Stimulated activated CD8-positive, alpha-beta memory T cell treated with anti-CD3 and anti-CD28 coated beads, Interleukin-12 subunit alpha, Interleukin-12 subunit beta, amount 100 ng/mL, for 24 hours (primary cell): ENCODE measurements around the gene PERM1.
"Not testable (repeated sequence)": the region's sequence is repeated elsewhere in the genome, so short reads cannot be mapped to it uniquely, and the experiment has no call there.

Source experiments
- DNase-seq: peaks from one replicate; pipeline ENCODE4 v3.0.0-alpha.2; 2020; ENCODE audit errors: extremely low read depth

The PERM1 gene

GRCh38 chr1:1017397-1018320, 35.8 kb upstream of the PERM1 start:
- DNase-seq, result not testable (repeated sequence)

GRCh38 chr1:1014799-1015681, 33.1 kb upstream of the PERM1 start:
- DNase-seq, result no peak

GRCh38 chr1:1013922-1014648, 32.2 kb upstream of the PERM1 start:
- no peak for DNase-seq

GRCh38 chr1:1013105-1013921, 31.4 kb upstream of the PERM1 start, which contains the start of gene ISG15:
Gene ISG15, plus strand, starts transcription at chr1:1013497. Its CDS starts 77 bp downstream, at chr1:1013574.
- peak; percentile 72 for DNase-seq

- DNase-seq, result not testable (repeated sequence)
Observed at GRCh38 chr1:1012736-1013104, 30.8 kb upstream of the PERM1 start.

GRCh38 chr1:1011396-1011949, 29.6 kb upstream of the PERM1 start:
- no peak for DNase-seq

GRCh38 chr1:1010131-1010530, 28.2 kb upstream of the PERM1 start:
- not testable (repeated sequence) for DNase-seq

- no peak for DNase-seq
Observed at GRCh38 chr1:1006305-1007159, 24.6 kb upstream of the PERM1 start.

GRCh38 chr1:1005774-1006304, 23.9 kb upstream of the PERM1 start:
- DNase-seq, result no peak

GRCh38 chr1:1004780-1005697, 23.1 kb upstream of the PERM1 start:
- DNase-seq, result no peak

GRCh38 chr1:1004420-1004779, 22.5 kb upstream of the PERM1 start:
- no peak for DNase-seq

- no peak for DNase-seq
Observed at GRCh38 chr1:1003618-1004419, 21.9 kb upstream of the PERM1 start.

- no peak for DNase-seq
Observed at GRCh38 chr1:1001057-1001783, 19.3 kb upstream of the PERM1 start.

GRCh38 chr1:1000357-1001056, 18.6 kb upstream of the PERM1 start:
- no peak for DNase-seq

- peak; percentile 34 for DNase-seq
Observed at GRCh38 chr1:999725-1000356, 17.9 kb upstream of the PERM1 start, which contains the start of gene HES4. Gene HES4, minus strand, starts transcription at chr1:1000097. Its CDS starts 124 bp downstream, at chr1:999973.
